Activated CD8-positive, alpha-beta memory T cell treated with anti-CD3 and anti-CD28 coated beads for 1 hour (primary cell): ENCODE measurements around the gene SGPP2.
"Not testable (repeated sequence)": the region's sequence is repeated elsewhere in the genome, so short reads cannot be mapped to it uniquely, and the experiment has no call there.

Experiments
- DNase-seq, 2 donors: peaks; one replicate each; pipeline ENCODE4 v3.0.0-alpha.2; 2020; ENCODE audit warnings: low read depth in 1 of 2; ENCODE audit errors: extremely low read depth in 1 of 2

Gene SGPP2

GRCh38 chr2:222424729-222425671 is 657 bp downstream of the SGPP2 start:
- no peak for DNase-seq

GRCh38 chr2:222427646-222428301 is 3.4 kb downstream of the SGPP2 start:
- no peak for DNase-seq

GRCh38 chr2:222430071-222430470 is 5.7 kb downstream of the SGPP2 start:
- no peak for DNase-seq

GRCh38 chr2:222430681-222431080 is 6.3 kb downstream of the SGPP2 start:
- no peak for DNase-seq

GRCh38 chr2:222431869-222432268 is 7.5 kb downstream of the SGPP2 start:
- DNase-seq, result no peak

- no peak for DNase-seq
Measured at GRCh38 chr2:222433332-222434173, 9.2 kb downstream of the SGPP2 start.

DNA sequence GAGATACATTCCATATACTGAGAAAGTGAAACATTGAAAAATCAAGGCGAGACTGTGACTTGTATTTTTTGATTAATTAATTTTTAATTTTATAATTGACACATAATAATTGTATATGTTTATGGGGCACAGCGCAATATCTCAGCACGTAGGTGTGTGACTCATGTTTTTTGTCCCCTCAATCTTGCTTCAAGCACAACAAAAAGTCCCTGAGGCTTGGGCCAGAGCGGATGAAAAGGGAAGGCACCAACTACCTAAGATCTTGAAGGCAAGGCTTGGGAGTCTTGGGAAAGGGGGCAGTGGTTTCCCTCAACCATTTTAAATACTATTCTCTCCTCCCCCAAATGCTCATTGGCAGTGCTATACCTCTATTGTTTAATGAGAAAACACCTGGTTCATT is 9.9 kb downstream of the SGPP2 start:
- no peak for DNase-seq

- not testable (repeated sequence) for DNase-seq
Measured at GRCh38 chr2:222435400-222436039, 11.2 kb downstream of the SGPP2 start.

GRCh38 chr2:222436040-222436413 is 11.7 kb downstream of the SGPP2 start:
- no peak for DNase-seq

DNA sequence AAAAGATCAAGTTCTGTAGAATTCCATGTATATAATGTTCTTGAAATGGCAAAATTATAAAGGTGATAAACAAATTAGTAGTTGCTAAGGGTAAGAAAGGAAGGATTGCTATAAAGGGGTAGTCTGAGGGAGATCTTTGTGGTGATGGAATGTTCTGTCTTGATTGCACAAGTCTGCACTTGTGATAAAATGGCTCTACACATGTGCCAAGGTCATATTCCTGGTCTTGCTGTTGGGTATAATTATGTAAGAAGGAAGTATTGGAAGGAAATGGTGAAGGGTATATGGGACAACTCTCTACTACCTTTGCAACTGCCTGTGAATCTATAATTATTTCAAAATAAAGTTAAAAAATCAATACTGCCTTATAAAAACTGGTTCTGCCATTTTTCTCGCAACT is 15.3 kb downstream of the SGPP2 start:
- no peak for DNase-seq

- no peak for DNase-seq
Measured at GRCh38 chr2:222440673-222441422, 16.5 kb downstream of the SGPP2 start.

DNA sequence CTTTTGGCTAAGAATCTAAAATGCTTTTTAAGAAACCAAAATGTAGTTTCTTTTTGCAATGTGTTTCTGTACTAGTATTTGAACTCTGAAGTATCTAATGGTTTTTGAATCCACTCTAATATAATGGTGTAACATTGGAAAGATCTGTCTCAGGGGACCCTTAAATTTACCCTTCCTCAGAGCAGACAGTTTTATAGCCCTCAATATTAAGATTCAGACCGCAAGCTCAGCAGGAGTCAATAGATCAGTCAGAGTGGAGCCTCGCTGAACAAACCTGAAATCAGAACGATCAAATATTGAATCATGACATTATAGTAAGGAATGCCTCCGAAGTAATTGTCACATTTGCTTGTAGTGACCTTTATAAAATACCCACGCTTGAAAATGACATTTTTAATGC is 18.3 kb downstream of the SGPP2 start:
- DNase-seq, result no peak

GRCh38 chr2:222445227-222445626 is 20.9 kb downstream of the SGPP2 start:
- no peak for DNase-seq

GRCh38 chr2:222447131-222447530 is 22.8 kb downstream of the SGPP2 start:
- no peak for DNase-seq

GRCh38 chr2:222448748-222449181 is 24.4 kb downstream of the SGPP2 start:
- DNase-seq, result no peak

GRCh38 chr2:222450021-222450420 is 25.7 kb downstream of the SGPP2 start:
- DNase-seq, result no peak

DNA sequence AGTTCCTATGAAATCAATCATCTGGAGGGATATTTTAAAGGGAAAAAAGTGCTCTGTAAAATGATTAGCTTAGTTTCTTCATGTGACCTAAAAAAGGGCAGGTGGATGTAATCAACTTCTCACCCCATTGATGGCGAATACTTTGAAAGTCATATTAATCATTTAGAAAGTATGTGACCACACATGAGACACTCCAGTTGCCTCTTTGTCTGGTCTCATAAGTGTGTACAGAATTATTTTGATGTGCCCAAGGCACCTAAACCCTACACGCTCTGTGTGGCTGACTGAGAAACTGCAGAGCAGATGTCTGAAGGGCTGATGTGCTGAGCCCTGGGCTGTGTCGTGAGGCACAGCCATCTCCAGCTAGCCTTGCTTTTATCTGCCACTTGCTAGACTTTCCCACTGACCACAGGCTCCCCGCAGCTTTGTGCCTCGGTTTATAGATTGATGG is 26.9 kb downstream of the SGPP2 start:
- no peak for DNase-seq

GRCh38 chr2:222452422-222452950 is 28.1 kb downstream of the SGPP2 start:
- DNase-seq, result no peak

DNA sequence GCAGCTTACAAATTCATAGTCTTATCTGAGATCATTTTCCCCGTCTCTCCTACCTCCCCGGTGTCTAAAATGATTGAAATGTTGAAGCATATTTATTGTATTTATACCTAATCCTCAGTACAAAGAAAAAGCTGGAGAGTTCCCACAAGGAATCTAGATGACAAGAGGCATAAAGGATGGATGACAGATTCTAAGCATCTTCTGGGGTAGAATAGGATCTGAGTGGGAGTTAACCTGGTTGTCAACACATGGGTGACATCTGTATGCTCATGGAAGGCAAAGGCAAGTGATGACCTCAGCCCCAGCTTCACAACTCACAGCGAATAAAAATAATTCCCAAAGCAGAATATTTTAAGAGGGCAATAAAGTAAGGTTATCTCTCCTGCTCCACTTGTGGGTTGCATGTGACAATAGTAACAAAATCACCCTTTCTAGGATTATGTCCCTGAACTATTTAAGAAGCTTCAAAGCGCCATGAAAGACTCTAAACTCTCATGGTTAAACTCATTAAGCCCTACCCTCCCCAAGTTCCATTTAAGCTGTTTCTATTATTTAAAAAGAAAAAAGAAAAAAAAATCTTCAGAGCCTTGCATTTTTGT is 32.2 kb downstream of the SGPP2 start:
- no peak for DNase-seq
